Putamen (tissue), 1 donor: ENCODE data around the gene HMMR.
"Not testable (repeated sequence)": the region's sequence is repeated elsewhere in the genome, so short reads cannot be mapped to it uniquely, and the experiment has no call there.

ENCODE experiments used
- DNase-seq: peaks from one replicate; pipeline ENCODE4 v3.0.0-alpha.2; 2016; ENCODE audit warnings: low spot score

The HMMR gene

GRCh38 chr5:163460562-163461171 is at the start of gene HMMR:
HMMR (plus strand) TSS chr5:163460632; CDS start chr5:163460693, 61 bp downstream.
- DNase-seq, result no peak

- not testable (repeated sequence) for DNase-seq
Measured at GRCh38 chr5:163415673-163416072, 44.8 kb upstream of the HMMR start.

- no peak for DNase-seq
Measured at GRCh38 chr5:163424836-163425235, 35.6 kb upstream of the HMMR start.

GRCh38 chr5:163426128-163426527 is 34.3 kb upstream of the HMMR start:
- not testable (repeated sequence) for DNase-seq

- DNase-seq, result no peak
Measured at GRCh38 chr5:163432544-163432943, 27.9 kb upstream of the HMMR start.

GRCh38 chr5:163433271-163433670 is 27.2 kb upstream of the HMMR start:
- DNase-seq, result no peak

- DNase-seq, result no peak
Measured at GRCh38 chr5:163434401-163434866, 26.0 kb upstream of the HMMR start.

GRCh38 chr5:163436515-163436914 is 23.9 kb upstream of the HMMR start:
- DNase-seq, result no peak

GRCh38 chr5:163437011-163437308 is 23.5 kb upstream of the HMMR start:
- DNase-seq, result no peak

- peak; percentile 97 for DNase-seq
Measured at GRCh38 chr5:163437309-163438182, 22.9 kb upstream of the HMMR start, which contains the start of gene CCNG1. CCNG1 (plus strand) TSS chr5:163437595; CDS start chr5:163439257, 1,662 bp downstream.

GRCh38 chr5:163439092-163439425 is 21.4 kb upstream of the HMMR start:
- no peak for DNase-seq

GRCh38 chr5:163440954-163441353 is 19.5 kb upstream of the HMMR start:
- DNase-seq, result no peak

GRCh38 chr5:163444526-163444925 is 15.9 kb upstream of the HMMR start:
- no peak for DNase-seq

- DNase-seq, result no peak
Measured at GRCh38 chr5:163445345-163445744, 15.1 kb upstream of the HMMR start.

- DNase-seq, result no peak
Measured at GRCh38 chr5:163447191-163447590, 13.2 kb upstream of the HMMR start.

- DNase-seq, result no peak
Measured at GRCh38 chr5:163447875-163448274, 12.6 kb upstream of the HMMR start.

GRCh38 chr5:163448491-163448890 is 11.9 kb upstream of the HMMR start:
- DNase-seq, result no peak

GRCh38 chr5:163451489-163451888 is 8.9 kb upstream of the HMMR start:
- no peak for DNase-seq

GRCh38 chr5:163453705-163454104 is 6.7 kb upstream of the HMMR start:
- DNase-seq, result no peak

GRCh38 chr5:163455406-163455805 is 5.0 kb upstream of the HMMR start:
- not testable (repeated sequence) for DNase-seq

- no peak for DNase-seq
Measured at GRCh38 chr5:163456029-163456589, 4.3 kb upstream of the HMMR start.

- no peak for DNase-seq
Measured at GRCh38 chr5:163456840-163457239, 3.6 kb upstream of the HMMR start.

GRCh38 chr5:163458778-163459385 is 1.6 kb upstream of the HMMR start:
- no peak for DNase-seq
